Astrocyte (in vitro differentiated cells and primary cell): ENCODE data around the gene GSE1. TPM values are rescaled to one million over a fixed set of nuclear protein-coding genes. Genes with fewer than 3 reads are reported as not detected.

Experiments
- DNase-seq: peaks from one replicate; pipeline ENCODE4 v3.0.0-alpha.2; 2010; ENCODE audit warnings: low read depth
- FAIRE-seq: peaks from 2 replicates; lab custom pipeline; 2011; peaks lifted over from hg19 to GRCh38; lab: Jason Lieb, UNC
- H2AFZ ChIP-seq: 2 replicates; pipeline ENCODE4 v1.6.0; 2012; ENCODE audit warnings: low read depth, low read length, inconsistent platforms
- H3K27ac ChIP-seq: 2 replicates; pipeline ENCODE4 v1.5.1; 2011; ENCODE audit warnings: low read depth, low read length, inconsistent platforms
- H3K27me3 ChIP-seq: 2 replicates; pipeline ENCODE4 v1.6.0; 2011; ENCODE audit warnings: low read length, inconsistent platforms; ENCODE audit not compliant: insufficient read depth
- H3K36me3 ChIP-seq: 2 replicates; pipeline ENCODE4 v1.5.1; 2011; ENCODE audit warnings: low read length, inconsistent platforms; ENCODE audit not compliant: insufficient read depth
- H3K4me1 ChIP-seq: 2 replicates; pipeline ENCODE4 v1.5.1; 2011; ENCODE audit warnings: low read length, inconsistent platforms; ENCODE audit not compliant: insufficient read depth
- H3K4me2 ChIP-seq: 2 replicates; pipeline ENCODE4 v1.6.0; 2012; ENCODE audit warnings: low read length, inconsistent platforms
- H3K4me3 ChIP-seq: 2 replicates; pipeline ENCODE4 v1.5.1; 2011; ENCODE audit warnings: low read depth, mild to moderate bottlenecking, low read length, inconsistent platforms; ENCODE audit not compliant: insufficient read depth
- H3K79me2 ChIP-seq: 2 replicates; pipeline ENCODE4 v1.6.0; 2012; ENCODE audit warnings: mild to moderate bottlenecking, low read length, inconsistent platforms; ENCODE audit not compliant: insufficient read depth
- H3K9ac ChIP-seq: 2 replicates; pipeline ENCODE4 v1.6.0; 2012; ENCODE audit warnings: mild to moderate bottlenecking, low read length, inconsistent platforms
- H3K9me3 ChIP-seq: 2 replicates; pipeline ENCODE4 v1.5.1; 2012; ENCODE audit warnings: low read depth, mild to moderate bottlenecking, low read length, inconsistent platforms; ENCODE audit not compliant: insufficient read depth
- H4K20me1 ChIP-seq: 2 replicates; pipeline ENCODE4 v1.6.0; 2012; ENCODE audit warnings: low read length, inconsistent platforms; ENCODE audit not compliant: insufficient read depth
- H3K27ac Mint-ChIP-seq: one replicate; pipeline ENCODE4 v1.8.0; 2021; ENCODE audit warnings: mild to moderate bottlenecking, mixed read lengths; ENCODE audit not compliant: unreplicated experiment
- H3K27me3 Mint-ChIP-seq: one replicate; pipeline ENCODE4 v1.8.0; 2021; ENCODE audit warnings: low read depth, mixed read lengths; ENCODE audit not compliant: unreplicated experiment
- H3K36me3 Mint-ChIP-seq: one replicate; pipeline ENCODE4 v1.8.0; 2021; ENCODE audit warnings: low read depth, mixed read lengths; ENCODE audit not compliant: unreplicated experiment
- H3K4me1 Mint-ChIP-seq: one replicate; pipeline ENCODE4 v1.8.0; 2021; ENCODE audit warnings: low read depth, mixed read lengths; ENCODE audit not compliant: unreplicated experiment
- H3K4me3 Mint-ChIP-seq: one replicate; pipeline ENCODE4 v1.8.0; 2021; ENCODE audit warnings: mild to moderate bottlenecking, moderate library complexity, mixed read lengths; ENCODE audit not compliant: unreplicated experiment
- H3K9me3 Mint-ChIP-seq: one replicate; pipeline ENCODE4 v1.8.0; 2021; ENCODE audit warnings: mild to moderate bottlenecking, mixed read lengths; ENCODE audit not compliant: unreplicated experiment
- CTCF ChIP-seq: IDR thresholded peaks from 2 replicates; pipeline ENCODE4 v1.5.1; 2011; ENCODE audit warnings: low read depth, mild to moderate bottlenecking, inconsistent platforms, low read length, moderate library complexity; ENCODE audit not compliant: insufficient read depth
- EZH2 ChIP-seq: IDR thresholded peaks from 2 replicates; pipeline ENCODE4 v1.6.1; 2012; ENCODE audit warnings: mild to moderate bottlenecking, low read length, inconsistent platforms; ENCODE audit not compliant: insufficient read depth
- total RNA-seq: library from RNA; stranded (reverse); gene quantifications from 2 replicates; pipeline ENCODE4 v1.2.1, GENCODE V29; 2021

The GSE1 gene
- total RNA-seq, 1 donor from 2014 or later: 35.0 TPM

GRCh38 chr16:85662976-85663830 lies 50.1 kb downstream of the GSE1 start:
- Histone ChIP-seq H3K4me2 (no peak overlapping the region), H3K4me3 (no peak overlapping the region), H3K27ac (no peak overlapping the region), H3K4me1 (no peaks in the 10 kb centered on the region), H3K9ac (no peak overlapping the region), H3K36me3 (peaks cover 8% of the 10 kb centered on the region), H3K9me3 (no peaks in the 10 kb centered on the region), H3K27me3 (no peaks in the 10 kb centered on the region), H2AFZ (no peak overlapping the region), H3K79me2 (no peaks in the 10 kb centered on the region), H4K20me1 (peaks cover 32% of the 10 kb centered on the region)
- H3K9me3 Mint-ChIP-seq: no peaks in the 10 kb centered on the region
- H3K27ac Mint-ChIP-seq: no peak overlapping the region
- H3K27me3 Mint-ChIP-seq: no peaks in the 10 kb centered on the region
- TF ChIP-seq EZH2 (no peak), CTCF (no peak)
- no peak overlapping the region for H3K4me3 Mint-ChIP-seq
- H3K36me3 Mint-ChIP-seq: peaks cover 29% of the 10 kb centered on the region
- H3K4me1 Mint-ChIP-seq: peaks cover 5% of the 10 kb centered on the region
- DNase-seq (no peak), FAIRE-seq (no peak)

GRCh38 chr16:85663891-85664321 lies 50.8 kb downstream of the GSE1 start:
- peaks cover 36% of the 10 kb centered on the region for H4K20me1 ChIP-seq
- no peaks in the 10 kb centered on the region for H3K79me2 ChIP-seq
- H3K4me3 ChIP-seq: no peak overlapping the region
- DNase-seq (no peak), FAIRE-seq (no peak)
- no peak overlapping the region for H3K4me3 Mint-ChIP-seq
- no peaks in the 10 kb centered on the region for H3K9me3 ChIP-seq
- H3K27me3 Mint-ChIP-seq: no peaks in the 10 kb centered on the region
- no peak overlapping the region for H2AFZ ChIP-seq
- peaks cover 8% of the 10 kb centered on the region for H3K36me3 ChIP-seq
- H3K4me1 Mint-ChIP-seq: peaks cover 5% of the 10 kb centered on the region
- no peak overlapping the region for H3K4me2 ChIP-seq
- H3K9me3 Mint-ChIP-seq: no peaks in the 10 kb centered on the region
- H3K27ac Mint-ChIP-seq: no peak overlapping the region
- H3K4me1 ChIP-seq: no peaks in the 10 kb centered on the region
- no peaks in the 10 kb centered on the region for H3K27me3 ChIP-seq
- TF ChIP-seq EZH2 (no peak), CTCF (no peak)
- H3K9ac ChIP-seq: no peak overlapping the region
- H3K36me3 Mint-ChIP-seq: peaks cover 30% of the 10 kb centered on the region
- H3K27ac ChIP-seq: no peak overlapping the region
